Measurements from ENCODE around the gene GATB. TPM values are rescaled to one million over a fixed set of nuclear protein-coding genes. Genes with fewer than 3 reads are reported as not detected.

GATB gene
- total and polyA plus RNA-seq, 2 donors (not counting 1 experiment from before 2014, with no cell fraction given), result 18.7 to 20.8 TPM

DNA sequence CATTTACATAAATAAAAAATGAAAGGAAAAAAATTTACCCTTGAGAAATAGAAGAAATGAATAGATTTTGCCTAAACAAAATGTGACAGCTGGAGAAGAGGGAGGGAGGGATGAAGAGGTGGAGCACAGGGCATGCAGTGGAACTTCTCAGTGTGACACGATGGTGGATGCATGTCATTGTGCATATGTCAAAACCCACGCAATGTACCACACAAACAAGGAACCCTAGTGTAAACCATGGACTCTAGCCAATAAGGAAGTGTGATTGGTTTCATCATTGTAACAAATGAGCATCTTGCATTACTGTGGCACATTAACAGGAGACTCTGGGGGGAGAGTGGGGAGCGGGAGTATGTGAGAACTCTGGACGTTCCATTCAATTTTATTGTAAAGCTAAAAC, 58.6 kb downstream of the GATB start:
- peak in 1 of 2 donors; percentile 22 for DNase-seq (ENCODE audit: low read depth in 2 of 2)
- Histone ChIP-seq H3K27me3 (ENCODE audit: control insufficient read depth, insufficient read depth, low read length) (no peaks in the 10 kb centered on the region), H3K9me3 (ENCODE audit: control insufficient read depth, insufficient read depth, low read depth, low read length) (no peaks in the 10 kb centered on the region), H3K4me1 (ENCODE audit: control insufficient read depth, extremely low read depth, insufficient read depth, low read length) (no peaks in the 10 kb centered on the region), H4K20me1 (ENCODE audit: control insufficient read depth, extremely low read depth, insufficient read depth, low read length) (no peaks in the 10 kb centered on the region), H3K36me3 (ENCODE audit: control insufficient read depth, insufficient read depth, low read length) (no peaks in the 10 kb centered on the region), H3K27ac (ENCODE audit: insufficient read depth, low read length) (no peak overlapping the region), H2AFZ (ENCODE audit: low read length) (no peak overlapping the region), H3K79me2 (ENCODE audit: control insufficient read depth, insufficient read depth, low read length) (no peaks in the 10 kb centered on the region), H3K4me2 (ENCODE audit: extremely low read depth, insufficient read depth, low read length) (no peak overlapping the region), H3K9ac (ENCODE audit: insufficient read depth, low read length) (no peak overlapping the region), H3K4me3 (replicated peaks in 1 of 4; ENCODE audit: control extremely low read depth in 1 of 4, insufficient read depth in 1 of 4, low read depth in 3 of 4, low read length in 4 of 4) (no peak overlapping the region)
- TF ChIP-seq, protein P1, sequence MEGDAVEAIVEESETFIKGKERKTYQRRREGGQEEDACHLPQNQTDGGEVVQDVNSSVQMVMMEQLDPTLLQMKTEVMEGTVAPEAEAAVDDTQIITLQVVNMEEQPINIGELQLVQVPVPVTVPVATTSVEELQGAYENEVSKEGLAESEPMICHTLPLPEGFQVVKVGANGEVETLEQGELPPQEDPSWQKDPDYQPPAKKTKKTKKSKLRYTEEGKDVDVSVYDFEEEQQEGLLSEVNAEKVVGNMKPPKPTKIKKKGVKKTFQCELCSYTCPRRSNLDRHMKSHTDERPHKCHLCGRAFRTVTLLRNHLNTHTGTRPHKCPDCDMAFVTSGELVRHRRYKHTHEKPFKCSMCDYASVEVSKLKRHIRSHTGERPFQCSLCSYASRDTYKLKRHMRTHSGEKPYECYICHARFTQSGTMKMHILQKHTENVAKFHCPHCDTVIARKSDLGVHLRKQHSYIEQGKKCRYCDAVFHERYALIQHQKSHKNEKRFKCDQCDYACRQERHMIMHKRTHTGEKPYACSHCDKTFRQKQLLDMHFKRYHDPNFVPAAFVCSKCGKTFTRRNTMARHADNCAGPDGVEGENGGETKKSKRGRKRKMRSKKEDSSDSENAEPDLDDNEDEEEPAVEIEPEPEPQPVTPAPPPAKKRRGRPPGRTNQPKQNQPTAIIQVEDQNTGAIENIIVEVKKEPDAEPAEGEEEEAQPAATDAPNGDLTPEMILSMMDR (conservative IDR thresholded peaks at IDR 0.05 in 1 of 2, IDR thresholded peaks at IDR 0.05 in 1 of 2; ENCODE audit: low read depth in 1 of 2, low read length in 2 of 2), result no peak
- no peak for TF ChIP-seq EZH2 (IDR thresholded peaks at IDR 0.05; ENCODE audit: low read length, missing control alignments)

DNA sequence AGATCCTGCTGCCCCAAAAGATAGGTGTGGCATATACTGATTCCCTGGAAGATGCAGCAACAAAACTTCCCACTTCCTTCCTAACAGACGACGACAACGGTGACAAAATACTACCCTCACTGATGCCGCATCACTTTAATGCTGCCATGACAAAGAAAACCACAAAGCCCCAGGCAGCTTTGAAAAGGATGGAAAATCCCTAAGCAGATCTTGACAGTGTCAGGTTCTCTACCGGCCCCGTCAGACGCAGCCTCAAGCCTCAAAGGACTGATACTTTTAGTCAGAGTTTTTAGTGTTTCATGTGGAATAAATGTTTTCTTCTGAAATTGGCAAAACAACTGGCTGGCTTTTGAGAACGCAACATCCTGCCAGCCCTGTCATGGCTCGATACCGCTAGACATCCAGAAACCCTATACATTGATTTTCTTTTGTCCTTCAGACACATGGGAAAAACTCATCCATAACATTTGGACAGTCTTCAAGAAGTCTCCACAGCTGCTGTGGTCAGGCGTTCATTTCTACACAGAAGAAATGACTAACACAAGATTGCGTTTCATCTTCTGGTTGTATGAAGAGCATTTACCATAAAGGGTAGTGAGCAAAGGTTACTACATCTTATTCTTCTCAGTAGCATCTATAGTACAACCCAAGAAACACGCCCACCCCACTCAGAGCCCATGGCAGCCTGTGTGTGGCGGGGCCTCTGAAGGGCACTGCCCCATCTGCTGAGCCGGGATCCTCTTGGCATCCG, 60.1 kb downstream of the GATB start:
- Histone ChIP-seq H3K9ac (ENCODE audit: insufficient read depth, low read length) (no peak overlapping the region), H3K79me2 (ENCODE audit: control insufficient read depth, insufficient read depth, low read length) (no peaks in the 10 kb centered on the region), H3K36me3 (ENCODE audit: control insufficient read depth, insufficient read depth, low read length) (no peaks in the 10 kb centered on the region), H3K27ac (ENCODE audit: insufficient read depth, low read length) (no peak overlapping the region), H3K9me3 (ENCODE audit: control insufficient read depth, insufficient read depth, low read depth, low read length) (no peaks in the 10 kb centered on the region), H2AFZ (ENCODE audit: low read length) (no peak overlapping the region), H4K20me1 (ENCODE audit: control insufficient read depth, extremely low read depth, insufficient read depth, low read length) (no peaks in the 10 kb centered on the region), H3K27me3 (ENCODE audit: control insufficient read depth, insufficient read depth, low read length) (no peaks in the 10 kb centered on the region), H3K4me1 (ENCODE audit: control insufficient read depth, extremely low read depth, insufficient read depth, low read length) (no peaks in the 10 kb centered on the region), H3K4me2 (ENCODE audit: extremely low read depth, insufficient read depth, low read length) (no peak overlapping the region), H3K4me3 (replicated peaks in 1 of 4; ENCODE audit: control extremely low read depth in 1 of 4, insufficient read depth in 1 of 4, low read depth in 3 of 4, low read length in 4 of 4) (no peak overlapping the region)
- DNase-seq (ENCODE audit: low read depth in 2 of 2), result no peak
- TF ChIP-seq, protein P1 (conservative IDR thresholded peaks at IDR 0.05 in 1 of 2, IDR thresholded peaks at IDR 0.05 in 1 of 2; ENCODE audit: low read depth in 1 of 2, low read length in 2 of 2), result no peak
- no peak for TF ChIP-seq EZH2 (IDR thresholded peaks at IDR 0.05; ENCODE audit: low read length, missing control alignments)

DNA sequence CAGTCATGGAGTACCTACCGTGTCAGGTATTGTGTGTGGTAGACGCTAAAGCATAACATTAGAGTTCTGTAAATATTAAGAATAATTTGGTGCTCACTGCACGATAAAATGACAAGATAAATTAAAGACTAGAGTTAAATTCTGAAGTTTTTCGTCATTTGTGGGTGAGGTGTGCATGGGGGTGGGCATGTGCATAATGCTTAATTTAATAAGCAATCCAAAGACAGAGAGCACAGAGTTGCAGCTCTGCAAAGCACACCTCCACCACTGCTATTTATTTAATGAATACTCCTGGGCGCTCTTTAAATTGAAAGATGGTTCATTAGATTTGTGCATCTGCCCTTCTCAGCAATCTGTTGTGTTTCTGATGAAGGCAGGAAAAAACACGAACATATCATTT, 62.6 kb downstream of the GATB start:
- Histone ChIP-seq H3K27me3 (ENCODE audit: control insufficient read depth, insufficient read depth, low read length) (no peaks in the 10 kb centered on the region), H3K9me3 (ENCODE audit: control insufficient read depth, insufficient read depth, low read depth, low read length) (no peaks in the 10 kb centered on the region), H3K4me1 (ENCODE audit: control insufficient read depth, extremely low read depth, insufficient read depth, low read length) (no peaks in the 10 kb centered on the region), H3K4me3 (replicated peaks in 1 of 4; ENCODE audit: control extremely low read depth in 1 of 4, insufficient read depth in 1 of 4, low read depth in 3 of 4, low read length in 4 of 4) (no peak overlapping the region), H3K79me2 (ENCODE audit: control insufficient read depth, insufficient read depth, low read length) (no peaks in the 10 kb centered on the region), H3K9ac (ENCODE audit: insufficient read depth, low read length) (no peak overlapping the region), H2AFZ (ENCODE audit: low read length) (no peak overlapping the region), H3K27ac (ENCODE audit: insufficient read depth, low read length) (no peak overlapping the region), H3K4me2 (ENCODE audit: extremely low read depth, insufficient read depth, low read length) (no peak overlapping the region), H3K36me3 (ENCODE audit: control insufficient read depth, insufficient read depth, low read length) (no peaks in the 10 kb centered on the region), H4K20me1 (ENCODE audit: control insufficient read depth, extremely low read depth, insufficient read depth, low read length) (no peaks in the 10 kb centered on the region)
- TF ChIP-seq, protein P1 (conservative IDR thresholded peaks at IDR 0.05 in 1 of 2, IDR thresholded peaks at IDR 0.05 in 1 of 2; ENCODE audit: low read depth in 1 of 2, low read length in 2 of 2), result no peak
- no peak for TF ChIP-seq EZH2 (IDR thresholded peaks at IDR 0.05; ENCODE audit: low read length, missing control alignments)
- DNase-seq (ENCODE audit: low read depth in 2 of 2), result no peak

Data from fibroblast of lung (primary cell).